Neural progenitor cell (in vitro differentiated cells): ENCODE results near the gene DOK1.

ENCODE experiments used
- CTCF ChIP-seq: fragments of 200-600 bp; sonication (generic); IDR thresholded peaks from 2 replicates; pipeline ENCODE4 v1.5.1; 2017; ENCODE audit warnings: antibody characterized with exemption, mild to moderate bottlenecking
- EZH2 ChIP-seq: fragments of 200-600 bp; sonication (generic); IDR thresholded peaks from 2 replicates; pipeline ENCODE4 v1.6.1; 2017; ENCODE audit warnings: antibody characterized with exemption, mild to moderate bottlenecking, moderate library complexity
- EZH2phosphoT487 ChIP-seq: fragments of 200-600 bp; sonication (generic); IDR thresholded peaks from 2 replicates; pipeline ENCODE4 v1.6.1; 2017; ENCODE audit warnings: antibody characterized with exemption

- TF ChIP-seq CTCF = no peak
- TF ChIP-seq EZH2phosphoT487 = peak; percentile 43
- peak; percentile 55 for TF ChIP-seq EZH2
Observed at GRCh38 chr2:74554820-74555531, 456 bp downstream of the DOK1 start.
